ENCODE results near the gene NEMP1.

NEMP1 gene

GRCh38 chr12:57039016-57039798, 39.4 kb downstream of the NEMP1 start:
- TF ChIP-seq TCF4 (CRISPR knock-in tag; IDR thresholded peaks at IDR 0.05; ENCODE audit: borderline replicate concordance) (no peak), ZFP30 (CRISPR knock-in tag; IDR thresholded peaks at IDR 0.05) (no peak), ZNF8 (CRISPR knock-in tag; IDR thresholded peaks at IDR 0.05) (no peak), ESRRG (CRISPR knock-in tag; IDR thresholded peaks at IDR 0.05) (no peak), ZNF565 (CRISPR knock-in tag; conservative IDR thresholded peaks at IDR 0.05; ENCODE audit: low read depth) (no peak), ZFP3 (CRISPR knock-in tag; IDR thresholded peaks at IDR 0.05) (no peak), CSRNP3 (CRISPR knock-in tag; IDR thresholded peaks at IDR 0.05) (no peak), GLIS3 (CRISPR knock-in tag; IDR thresholded peaks at IDR 0.05) (no peak), RARB (CRISPR knock-in tag; IDR thresholded peaks at IDR 0.05) (no peak)
- TF ChIP-seq, protein P1, sequence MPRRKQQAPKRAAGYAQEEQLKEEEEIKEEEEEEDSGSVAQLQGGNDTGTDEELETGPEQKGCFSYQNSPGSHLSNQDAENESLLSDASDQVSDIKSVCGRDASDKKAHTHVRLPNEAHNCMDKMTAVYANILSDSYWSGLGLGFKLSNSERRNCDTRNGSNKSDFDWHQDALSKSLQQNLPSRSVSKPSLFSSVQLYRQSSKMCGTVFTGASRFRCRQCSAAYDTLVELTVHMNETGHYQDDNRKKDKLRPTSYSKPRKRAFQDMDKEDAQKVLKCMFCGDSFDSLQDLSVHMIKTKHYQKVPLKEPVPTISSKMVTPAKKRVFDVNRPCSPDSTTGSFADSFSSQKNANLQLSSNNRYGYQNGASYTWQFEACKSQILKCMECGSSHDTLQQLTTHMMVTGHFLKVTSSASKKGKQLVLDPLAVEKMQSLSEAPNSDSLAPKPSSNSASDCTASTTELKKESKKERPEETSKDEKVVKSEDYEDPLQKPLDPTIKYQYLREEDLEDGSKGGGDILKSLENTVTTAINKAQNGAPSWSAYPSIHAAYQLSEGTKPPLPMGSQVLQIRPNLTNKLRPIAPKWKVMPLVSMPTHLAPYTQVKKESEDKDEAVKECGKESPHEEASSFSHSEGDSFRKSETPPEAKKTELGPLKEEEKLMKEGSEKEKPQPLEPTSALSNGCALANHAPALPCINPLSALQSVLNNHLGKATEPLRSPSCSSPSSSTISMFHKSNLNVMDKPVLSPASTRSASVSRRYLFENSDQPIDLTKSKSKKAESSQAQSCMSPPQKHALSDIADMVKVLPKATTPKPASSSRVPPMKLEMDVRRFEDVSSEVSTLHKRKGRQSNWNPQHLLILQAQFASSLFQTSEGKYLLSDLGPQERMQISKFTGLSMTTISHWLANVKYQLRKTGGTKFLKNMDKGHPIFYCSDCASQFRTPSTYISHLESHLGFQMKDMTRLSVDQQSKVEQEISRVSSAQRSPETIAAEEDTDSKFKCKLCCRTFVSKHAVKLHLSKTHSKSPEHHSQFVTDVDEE (CRISPR knock-in tag; IDR thresholded peaks at IDR 0.05) = no peak
- ATAC-seq = no peak

DNA sequence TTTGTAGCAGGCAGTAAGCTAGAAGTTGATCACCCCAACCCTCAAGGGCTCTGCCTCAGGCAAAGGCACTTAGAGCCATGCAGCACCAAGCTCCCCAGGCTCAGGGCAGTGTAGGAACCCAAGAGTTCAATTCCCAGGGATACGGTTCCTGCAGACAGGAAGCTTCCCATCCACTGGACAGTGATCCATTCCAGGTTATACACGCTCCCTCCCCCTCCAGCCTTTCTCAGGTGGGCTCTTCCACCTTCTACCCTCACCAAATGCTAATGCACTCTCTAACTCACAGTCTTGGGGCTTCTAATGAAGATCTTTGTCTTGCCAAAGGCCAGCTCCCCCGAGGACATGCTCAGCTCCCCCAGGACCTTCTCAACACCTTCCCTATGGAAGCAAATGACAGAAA, 41.3 kb downstream of the NEMP1 start:
- no peak for ATAC-seq
- TF ChIP-seq CSRNP3 (CRISPR knock-in tag; IDR thresholded peaks at IDR 0.05) = no peak
- no peak for TF ChIP-seq TOX (CRISPR knock-in tag; IDR thresholded peaks at IDR 0.05; ENCODE audit: borderline replicate concordance)
- no peak for TF ChIP-seq ESRRG (CRISPR knock-in tag; IDR thresholded peaks at IDR 0.05)
- TF ChIP-seq, protein P2, sequence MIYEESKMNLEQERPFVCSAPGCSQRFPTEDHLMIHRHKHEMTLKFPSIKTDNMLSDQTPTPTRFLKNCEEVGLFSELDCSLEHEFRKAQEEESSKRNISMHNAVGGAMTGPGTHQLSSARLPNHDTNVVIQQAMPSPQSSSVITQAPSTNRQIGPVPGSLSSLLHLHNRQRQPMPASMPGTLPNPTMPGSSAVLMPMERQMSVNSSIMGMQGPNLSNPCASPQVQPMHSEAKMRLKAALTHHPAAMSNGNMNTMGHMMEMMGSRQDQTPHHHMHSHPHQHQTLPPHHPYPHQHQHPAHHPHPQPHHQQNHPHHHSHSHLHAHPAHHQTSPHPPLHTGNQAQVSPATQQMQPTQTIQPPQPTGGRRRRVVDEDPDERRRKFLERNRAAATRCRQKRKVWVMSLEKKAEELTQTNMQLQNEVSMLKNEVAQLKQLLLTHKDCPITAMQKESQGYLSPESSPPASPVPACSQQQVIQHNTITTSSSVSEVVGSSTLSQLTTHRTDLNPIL (CRISPR knock-in tag; IDR thresholded peaks at IDR 0.05; ENCODE audit: low read depth) = no peak
- TF ChIP-seq ZNF565 (CRISPR knock-in tag; conservative IDR thresholded peaks at IDR 0.05; ENCODE audit: low read depth) = no peak

- ATAC-seq = peak; percentile 34; the same call in 1 of the 3 replicates
- TF ChIP-seq PATZ1 (CRISPR knock-in tag; IDR thresholded peaks at IDR 0.05; ENCODE audit: borderline replicate concordance) (no peak), CSRNP3 (CRISPR knock-in tag; IDR thresholded peaks at IDR 0.05) (no peak), PPARA (CRISPR knock-in tag; IDR thresholded peaks at IDR 0.05; ENCODE audit: borderline replicate concordance) (no peak), OSR1 (CRISPR knock-in tag; IDR thresholded peaks at IDR 0.05) (no peak), RARB (CRISPR knock-in tag; IDR thresholded peaks at IDR 0.05) (no peak), BACH2 (CRISPR knock-in tag; IDR thresholded peaks at IDR 0.05; ENCODE audit: borderline replicate concordance) (no peak), ZNF70 (CRISPR knock-in tag; IDR thresholded peaks at IDR 0.05) (no peak), ZC3H10 (CRISPR knock-in tag; IDR thresholded peaks at IDR 0.05) (no peak), ISL1 (CRISPR knock-in tag; IDR thresholded peaks at IDR 0.05) (no peak)
- TF ChIP-seq, protein P1 (CRISPR knock-in tag; IDR thresholded peaks at IDR 0.05) = no peak
Measured at GRCh38 chr12:57033431-57033830, 45.2 kb downstream of the NEMP1 start.

Measured in SK-N-SH treated with all-trans-retinoic acid at 6 μM for 48 hours (cell line).